ENCODE measurements around the gene PTPRC.

PTPRC gene

DNA sequence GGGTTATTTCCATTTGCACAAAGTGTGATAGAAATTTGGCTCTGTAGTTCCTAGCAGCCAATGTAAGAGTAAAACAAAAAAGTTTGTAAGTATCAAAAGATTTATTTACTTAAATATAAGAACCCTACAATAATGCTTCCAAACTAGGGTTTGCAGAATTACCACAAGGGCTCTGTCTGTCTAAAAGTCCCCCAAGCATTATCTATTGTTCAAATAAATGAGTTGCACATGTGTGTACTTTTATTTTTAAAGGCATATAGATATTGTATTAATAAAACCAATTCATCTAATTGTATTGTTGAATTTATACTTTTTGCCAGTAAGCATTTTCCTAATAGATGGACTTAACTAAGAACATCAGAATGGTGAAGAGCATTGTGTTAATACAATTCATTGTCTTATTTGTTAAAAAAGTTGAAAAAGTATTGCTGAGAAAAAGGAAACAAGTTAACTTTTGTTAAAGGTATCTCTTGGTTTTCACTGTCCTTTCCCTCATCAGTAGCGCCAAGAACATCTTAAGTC is 863 bp upstream of the PTPRC start:
- Histone ChIP-seq H3K4ac (ENCODE audit: low read depth, low read length) (no peak overlapping the region), H4K8ac (ENCODE audit: low read depth, low read length) (no peak overlapping the region), H4K12ac (ENCODE audit: low read depth, low read length) (no peak overlapping the region), H3K4me2 (ENCODE audit: low read length) (no peak overlapping the region), H2BK12ac (ENCODE audit: low read length) (no peak overlapping the region), H2BK5ac (ENCODE audit: low read depth, low read length, poor library complexity) (no peak overlapping the region), H3K9ac (ENCODE audit: low read length) (no peak overlapping the region), H3K4me1 (ENCODE audit: control insufficient read depth in 1 of 2, insufficient read depth in 2 of 2, low read length in 2 of 2) (no peaks in the 10 kb centered on the region), H3K9me3 (ENCODE audit: insufficient read depth, low read depth, low read length) (no peaks in the 10 kb centered on the region), H2AK5ac (ENCODE audit: low read length) (no peak overlapping the region), H3K36me3 (ENCODE audit: control insufficient read depth in 1 of 2, insufficient read depth in 2 of 2, low read length in 2 of 2) (no peaks in the 10 kb centered on the region), H3K4me3 (ENCODE audit: low read depth, low read length) (no peak overlapping the region), H3K18ac (ENCODE audit: low read length) (no peak overlapping the region), H2BK120ac (ENCODE audit: insufficient read depth, low read length, poor library complexity) (no peak overlapping the region), H3K79me2 (ENCODE audit: control insufficient read depth, insufficient read depth, low read length, poor library complexity) (no peaks in the 10 kb centered on the region), H3K79me1 (ENCODE audit: low read length) (no peaks in the 10 kb centered on the region), H3K27me3 (ENCODE audit: insufficient read depth, low read length) (no peaks in the 10 kb centered on the region), H3K27ac (ENCODE audit: low read depth, low read length) (no peak overlapping the region), H4K91ac (ENCODE audit: low read depth, low read length) (no peak overlapping the region), H2AFZ (ENCODE audit: insufficient read depth, low read length, poor library complexity) (no peak overlapping the region), H3K14ac (ENCODE audit: low read length) (no peak overlapping the region), H3K23ac (ENCODE audit: low read length) (no peak overlapping the region)
- WGBS (ENCODE audit: extremely low coverage, insufficient coverage, insufficient read length), result no CpG with 5 or more reads among the region's 1 CpG
- no peak for DNase-seq

DNA sequence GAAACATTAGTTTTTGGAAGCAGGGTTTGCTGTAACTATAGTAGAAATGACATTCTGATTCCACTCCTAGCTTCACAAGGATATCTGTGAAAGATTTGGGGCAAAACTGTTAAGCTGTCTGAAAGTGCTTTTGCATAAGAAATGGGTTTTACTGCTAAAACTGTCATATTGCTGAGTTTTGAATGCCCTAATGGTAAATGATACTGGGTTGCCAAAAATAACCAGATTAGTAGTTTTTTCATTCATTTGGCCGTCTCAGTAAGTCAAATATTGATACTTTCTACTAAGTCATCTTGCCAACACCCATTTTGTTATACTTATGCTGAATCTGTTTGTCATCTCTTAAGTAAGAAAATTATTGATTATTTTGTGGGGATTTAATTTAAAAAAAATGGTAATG is 399 bp upstream of the PTPRC start:
- no peak overlapping the region for H3K9ac ChIP-seq (ENCODE audit: low read length)
- no peak overlapping the region for H3K18ac ChIP-seq (ENCODE audit: low read length)
- no peaks in the 10 kb centered on the region for H3K79me2 ChIP-seq (ENCODE audit: control insufficient read depth, insufficient read depth, low read length, poor library complexity)
- no peak overlapping the region for H3K14ac ChIP-seq (ENCODE audit: low read length)
- no peak overlapping the region for H3K23ac ChIP-seq (ENCODE audit: low read length)
- H4K91ac ChIP-seq (ENCODE audit: low read depth, low read length), result no peak overlapping the region
- H2BK12ac ChIP-seq (ENCODE audit: low read length), result no peak overlapping the region
- DNase-seq, result no peak
- H3K4me1 ChIP-seq (ENCODE audit: control insufficient read depth in 1 of 2, insufficient read depth in 2 of 2, low read length in 2 of 2), result no peaks in the 10 kb centered on the region
- WGBS (ENCODE audit: extremely low coverage, insufficient coverage, insufficient read length), result no CpG with 5 or more reads among the region's 1 CpG
- H2AK5ac ChIP-seq (ENCODE audit: low read length), result no peak overlapping the region
- no peak overlapping the region for H4K8ac ChIP-seq (ENCODE audit: low read depth, low read length)
- H3K4me3 ChIP-seq (ENCODE audit: low read depth, low read length), result no peak overlapping the region
- no peak overlapping the region for H3K4me2 ChIP-seq (ENCODE audit: low read length)
- H3K27me3 ChIP-seq (ENCODE audit: insufficient read depth, low read length), result no peaks in the 10 kb centered on the region
- H3K4ac ChIP-seq (ENCODE audit: low read depth, low read length), result no peak overlapping the region
- H3K27ac ChIP-seq (ENCODE audit: low read depth, low read length), result no peak overlapping the region
- no peak overlapping the region for H4K12ac ChIP-seq (ENCODE audit: low read depth, low read length)
- H3K9me3 ChIP-seq (ENCODE audit: insufficient read depth, low read depth, low read length), result no peaks in the 10 kb centered on the region
- no peak overlapping the region for H2AFZ ChIP-seq (ENCODE audit: insufficient read depth, low read length, poor library complexity)
- H2BK120ac ChIP-seq (ENCODE audit: insufficient read depth, low read length, poor library complexity), result no peak overlapping the region
- H3K36me3 ChIP-seq (ENCODE audit: control insufficient read depth in 1 of 2, insufficient read depth in 2 of 2, low read length in 2 of 2), result no peaks in the 10 kb centered on the region
- H2BK5ac ChIP-seq (ENCODE audit: low read depth, low read length, poor library complexity), result no peak overlapping the region
- no peaks in the 10 kb centered on the region for H3K79me1 ChIP-seq (ENCODE audit: low read length)

DNA sequence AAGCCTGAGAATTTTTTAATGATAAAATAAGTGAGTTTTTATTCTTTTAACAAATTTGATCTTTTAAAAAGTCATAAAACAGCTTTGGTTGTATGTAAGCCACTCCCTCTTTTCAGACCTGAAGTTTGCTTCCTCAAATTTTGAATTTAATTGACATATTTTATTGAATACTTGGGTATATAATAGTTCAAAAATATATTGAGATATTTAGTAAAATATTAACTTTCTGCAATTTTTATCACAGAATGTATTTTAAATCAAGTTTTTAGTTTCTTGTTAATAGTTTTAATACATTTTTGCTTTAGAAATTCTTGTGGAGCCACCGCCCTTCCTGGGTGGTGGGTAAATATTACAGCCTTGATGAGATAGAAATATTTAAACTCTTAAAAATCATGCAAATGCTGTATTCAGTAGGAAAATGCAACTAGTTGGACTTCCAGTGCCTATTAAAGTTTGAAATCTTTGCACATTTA is 867 bp downstream of the PTPRC start:
- H3K79me2 ChIP-seq (ENCODE audit: control insufficient read depth, insufficient read depth, low read length, poor library complexity), result no peaks in the 10 kb centered on the region
- H2AFZ ChIP-seq (ENCODE audit: insufficient read depth, low read length, poor library complexity), result no peak overlapping the region
- H4K8ac ChIP-seq (ENCODE audit: low read depth, low read length), result no peak overlapping the region
- no peak for DNase-seq
- no peak overlapping the region for H2AK5ac ChIP-seq (ENCODE audit: low read length)
- no peak overlapping the region for H2BK120ac ChIP-seq (ENCODE audit: insufficient read depth, low read length, poor library complexity)
- H3K36me3 ChIP-seq (ENCODE audit: control insufficient read depth in 1 of 2, insufficient read depth in 2 of 2, low read length in 2 of 2), result no peaks in the 10 kb centered on the region
- no peak overlapping the region for H2BK5ac ChIP-seq (ENCODE audit: low read depth, low read length, poor library complexity)
- H3K27ac ChIP-seq (ENCODE audit: low read depth, low read length), result no peak overlapping the region
- H4K91ac ChIP-seq (ENCODE audit: low read depth, low read length), result no peak overlapping the region
- no peak overlapping the region for H4K12ac ChIP-seq (ENCODE audit: low read depth, low read length)
- H3K18ac ChIP-seq (ENCODE audit: low read length), result no peak overlapping the region
- H2BK12ac ChIP-seq (ENCODE audit: low read length), result no peak overlapping the region
- H3K4me1 ChIP-seq (ENCODE audit: control insufficient read depth in 1 of 2, insufficient read depth in 2 of 2, low read length in 2 of 2), result no peaks in the 10 kb centered on the region
- no peak overlapping the region for H3K4me3 ChIP-seq (ENCODE audit: low read depth, low read length)
- no peaks in the 10 kb centered on the region for H3K9me3 ChIP-seq (ENCODE audit: insufficient read depth, low read depth, low read length)
- no peak overlapping the region for H3K23ac ChIP-seq (ENCODE audit: low read length)
- H3K14ac ChIP-seq (ENCODE audit: low read length), result no peak overlapping the region
- no peak overlapping the region for H3K9ac ChIP-seq (ENCODE audit: low read length)
- H3K4ac ChIP-seq (ENCODE audit: low read depth, low read length), result no peak overlapping the region
- no CpG with 5 or more reads among the region's 1 CpG for WGBS (ENCODE audit: extremely low coverage, insufficient coverage, insufficient read length)
- no peaks in the 10 kb centered on the region for H3K27me3 ChIP-seq (ENCODE audit: insufficient read depth, low read length)
- no peak overlapping the region for H3K4me2 ChIP-seq (ENCODE audit: low read length)
- no peaks in the 10 kb centered on the region for H3K79me1 ChIP-seq (ENCODE audit: low read length)

DNA sequence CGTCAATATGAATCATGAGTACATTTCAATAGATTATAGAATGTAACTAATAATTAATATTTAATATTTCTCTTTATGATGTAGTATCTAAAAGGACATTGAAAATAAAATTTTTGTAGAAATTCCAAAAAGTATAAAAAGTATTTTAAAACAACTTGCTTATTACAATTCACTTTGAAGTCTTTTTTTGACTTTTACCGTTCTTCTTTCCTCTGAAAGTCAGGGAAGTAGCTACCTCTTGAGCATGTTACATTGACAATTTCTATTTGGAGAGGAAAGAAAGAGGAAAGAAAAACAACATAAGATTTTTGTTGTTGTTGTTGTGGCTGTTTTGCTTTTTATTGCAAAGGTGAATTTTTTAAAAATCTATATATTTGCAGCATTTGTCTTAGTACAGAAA is 1.3 kb downstream of the PTPRC start:
- H3K14ac ChIP-seq (ENCODE audit: low read length), result no peak overlapping the region
- H2AK5ac ChIP-seq (ENCODE audit: low read length), result no peak overlapping the region
- H3K4me2 ChIP-seq (ENCODE audit: low read length), result no peak overlapping the region
- no peak overlapping the region for H3K18ac ChIP-seq (ENCODE audit: low read length)
- no peak overlapping the region for H3K4ac ChIP-seq (ENCODE audit: low read depth, low read length)
- no peak overlapping the region for H3K27ac ChIP-seq (ENCODE audit: low read depth, low read length)
- H4K8ac ChIP-seq (ENCODE audit: low read depth, low read length), result no peak overlapping the region
- no peak overlapping the region for H2BK120ac ChIP-seq (ENCODE audit: insufficient read depth, low read length, poor library complexity)
- H3K79me2 ChIP-seq (ENCODE audit: control insufficient read depth, insufficient read depth, low read length, poor library complexity), result no peaks in the 10 kb centered on the region
- H3K9ac ChIP-seq (ENCODE audit: low read length), result no peak overlapping the region
- no peak overlapping the region for H3K23ac ChIP-seq (ENCODE audit: low read length)
- no peak overlapping the region for H4K91ac ChIP-seq (ENCODE audit: low read depth, low read length)
- no peaks in the 10 kb centered on the region for H3K79me1 ChIP-seq (ENCODE audit: low read length)
- no peaks in the 10 kb centered on the region for H3K4me1 ChIP-seq (ENCODE audit: control insufficient read depth in 1 of 2, insufficient read depth in 2 of 2, low read length in 2 of 2)
- no CpG with 5 or more reads among the region's 2 CpGs for WGBS (ENCODE audit: extremely low coverage, insufficient coverage, insufficient read length)
- H2BK12ac ChIP-seq (ENCODE audit: low read length), result no peak overlapping the region
- H4K12ac ChIP-seq (ENCODE audit: low read depth, low read length), result no peak overlapping the region
- H3K4me3 ChIP-seq (ENCODE audit: low read depth, low read length), result no peak overlapping the region
- H3K27me3 ChIP-seq (ENCODE audit: insufficient read depth, low read length), result no peaks in the 10 kb centered on the region
- H3K36me3 ChIP-seq (ENCODE audit: control insufficient read depth in 1 of 2, insufficient read depth in 2 of 2, low read length in 2 of 2), result no peaks in the 10 kb centered on the region
- H3K9me3 ChIP-seq (ENCODE audit: insufficient read depth, low read depth, low read length), result no peaks in the 10 kb centered on the region
- H2BK5ac ChIP-seq (ENCODE audit: low read depth, low read length, poor library complexity), result no peak overlapping the region
- no peak overlapping the region for H2AFZ ChIP-seq (ENCODE audit: insufficient read depth, low read length, poor library complexity)
- DNase-seq, result no peak
